Thyroid gland (tissue), 4 donors: ENCODE data around the gene MEGF6. TPM values are rescaled to one million over a fixed set of nuclear protein-coding genes. Genes with fewer than 3 reads are reported as not detected.

Experiments
- DNase-seq, 2 donors: peaks; one replicate each; pipeline ENCODE4 v3.0.0-alpha.2; 2019
- H3K27ac ChIP-seq, 3 donors: fragments of 200-600 bp; sonication (generic); 1 replicate in 2 of 3; 2 replicates in 1 of 3; pipeline ENCODE4 v1.5.1; 2016 to 2019; ENCODE audit warnings: mild to moderate bottlenecking in 1 of 3, moderate library complexity in 1 of 3
- H3K27me3 ChIP-seq: fragments of 200-600 bp; sonication (generic); one replicate; pipeline ENCODE4 v1.5.1; 2019
- H3K36me3 ChIP-seq, 2 donors: fragments of 200-600 bp; sonication (generic); one replicate each; pipeline ENCODE4 v1.5.1; 2016 to 2019
- H3K4me1 ChIP-seq, 2 donors: fragments of 200-600 bp; sonication (generic); one replicate each; pipeline ENCODE4 v1.5.1; 2017 to 2019
- H3K4me3 ChIP-seq, 3 donors: fragments of 200-600 bp; sonication (generic); replicated peaks in 1 of 3; 1 replicate in 2 of 3; 2 replicates in 1 of 3; pipeline ENCODE4 v1.5.1; 2016; ENCODE audit warnings: mild to moderate bottlenecking in 1 of 3
- H3K9me3 ChIP-seq: fragments of 200-600 bp; sonication (generic); one replicate; pipeline ENCODE4 v1.5.1; 2017
- CTCF ChIP-seq, 6 experiments: fragments of 200-600 bp in 3 of 6; fragments of 450-650 bp in 3 of 6; sonication (generic) in 3 of 6; IDR thresholded peaks; one replicate each; pipeline ENCODE4 v1.5.1; 2016 to 2019; ENCODE audit warnings: antibody characterized with exemption in 6 of 6, mild to moderate bottlenecking in 2 of 6, inconsistent platforms in 1 of 6, moderate library complexity in 1 of 6
- POLR2A ChIP-seq, 2 donors: fragments of 450-650 bp; IDR thresholded peaks; one replicate each; pipeline ENCODE4 v1.6.1; 2017; ENCODE audit warnings: antibody characterized with exemption in 2 of 2, mild to moderate bottlenecking in 2 of 2, moderate library complexity in 1 of 2
- WGBS, 2 donors: methylation state at CpG; one replicate each; pipeline ENCODE4 v1.1.5; 2017; 5-methylcytosine and 5-hydroxymethylcytosine counted together
- intact Hi-C: fragments of 100-400 bp; cut with DNase I; formaldehyde crosslinking; loops from one replicate; pipeline ENCODE4 v1.15.1; 2023
- total RNA-seq, 4 donors: library from RNA; depleted of rRNA; stranded (reverse); fragments of >200 nt; gene quantifications; one replicate each; pipeline ENCODE4 v1.2.3, GENCODE V29; 2016

MEGF6 gene
- total RNA-seq, 4 donors from 2014 or later, result 9.4 to 25.8 (median 21.8) TPM

GRCh38 chr1:3640121-3640837 is 29.0 kb upstream of the MEGF6 start:
- Histone ChIP-seq H3K36me3 (peaks cover 21 to 23% of the 10 kb centered on the region in 2 donors), H3K4me1 (no peaks in the 10 kb centered on the region), H3K9me3 (no peaks in the 10 kb centered on the region), H3K27ac (no peak overlapping the region), H3K4me3 (no peak overlapping the region), H3K27me3 (no peaks in the 10 kb centered on the region)
- DNase-seq, result no peak
- intact Hi-C loops, result loop anchor here (10.0 kb wide), 1 partner anchor 155 kb away; the partner anchor contains the start of gene LRRC47
- TF ChIP-seq CTCF (IDR thresholded peaks at IDR 0.05), result no peak
- TF ChIP-seq POLR2A (IDR thresholded peaks at IDR 0.05), result no peak
- WGBS, 2 donors, result 89% methylated on average over 21 to 31 of the region's 36 CpGs

GRCh38 chr1:3639397-3639911 is 28.1 kb upstream of the MEGF6 start:
- no peak for TF ChIP-seq POLR2A (IDR thresholded peaks at IDR 0.05)
- no peak for TF ChIP-seq CTCF (IDR thresholded peaks at IDR 0.05)
- H3K27me3 ChIP-seq, result no peaks in the 10 kb centered on the region

DNA sequence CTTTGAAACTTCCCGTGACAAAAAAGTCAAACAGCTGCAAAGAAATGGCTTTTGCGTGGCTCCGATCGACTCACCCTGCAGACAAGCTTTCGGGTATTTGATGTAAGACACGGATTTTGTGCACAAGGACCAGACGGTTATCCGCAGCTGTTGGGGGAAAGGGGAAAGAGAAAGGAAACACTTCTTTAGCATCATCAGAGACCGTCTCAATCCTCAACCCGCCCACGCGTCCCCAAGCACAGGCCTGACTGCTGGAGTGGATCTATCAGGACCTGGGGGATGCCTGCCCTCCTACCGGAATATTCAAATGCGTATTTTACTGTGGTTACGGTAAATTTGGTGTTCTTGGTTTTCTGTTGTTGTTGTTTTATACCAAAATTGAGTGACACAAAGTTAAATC is 27.4 kb upstream of the MEGF6 start:
- no peaks in the 10 kb centered on the region for H3K27me3 ChIP-seq
- WGBS, 2 donors, result 93 to 95% methylated on average over 15 of the region's 15 CpGs
- H3K9me3 ChIP-seq, result no peaks in the 10 kb centered on the region
- H3K36me3 ChIP-seq, result peaks cover 32 to 34% of the 10 kb centered on the region in 2 donors
- DNase-seq, result no peak
- TF ChIP-seq CTCF (IDR thresholded peaks at IDR 0.05), result no peak
- no peak for TF ChIP-seq POLR2A (IDR thresholded peaks at IDR 0.05)
- intact Hi-C loops, result no loop called here
- H3K27ac ChIP-seq, result no peak overlapping the region
- H3K4me3 ChIP-seq, result no peak overlapping the region
- H3K4me1 ChIP-seq, result no peaks in the 10 kb centered on the region

More at GRCh38 chr1:3639397-3639911, 28.1 kb upstream of the MEGF6 start:
- Histone ChIP-seq H3K9me3 (no peaks in the 10 kb centered on the region), H3K27ac (no peak overlapping the region), H3K4me1 (no peaks in the 10 kb centered on the region), H3K36me3 (peaks cover 29 to 31% of the 10 kb centered on the region in 2 donors), H3K4me3 (no peak overlapping the region)
- intact Hi-C loops, result no loop called here
- WGBS, 2 donors, result 96 to 97% methylated on average over 16 to 18 of the region's 23 CpGs
- no peak for DNase-seq

- 88 to 93% methylated on average over 12 of the region's 12 CpGs for WGBS, 2 donors
- DNase-seq, result no peak
- no peak overlapping the region for H3K27ac ChIP-seq
- TF ChIP-seq POLR2A (IDR thresholded peaks at IDR 0.05), result no peak
- no peak for TF ChIP-seq CTCF (IDR thresholded peaks at IDR 0.05)
- H3K9me3 ChIP-seq, result no peaks in the 10 kb centered on the region
- no peaks in the 10 kb centered on the region for H3K4me1 ChIP-seq
- peaks cover 32 to 35% of the 10 kb centered on the region in 2 donors for H3K36me3 ChIP-seq
- H3K4me3 ChIP-seq, result no peak overlapping the region
- intact Hi-C loops, result no loop called here
- H3K27me3 ChIP-seq, result no peaks in the 10 kb centered on the region
Measured at GRCh38 chr1:3638027-3638426, 26.7 kb upstream of the MEGF6 start.

GRCh38 chr1:3636531-3636930 is 25.2 kb upstream of the MEGF6 start:
- Histone ChIP-seq H3K9me3 (no peaks in the 10 kb centered on the region), H3K27ac (no peak overlapping the region), H3K4me3 (no peak overlapping the region), H3K4me1 (no peaks in the 10 kb centered on the region), H3K36me3 (peaks cover 32 to 37% of the 10 kb centered on the region in 2 donors), H3K27me3 (no peaks in the 10 kb centered on the region)
- 94 to 97% methylated on average over 11 of the region's 11 CpGs for WGBS, 2 donors
- DNase-seq, result no peak
- intact Hi-C loops, result no loop called here
- TF ChIP-seq CTCF (IDR thresholded peaks at IDR 0.05), result no peak
- no peak for TF ChIP-seq POLR2A (IDR thresholded peaks at IDR 0.05)
